Keratinocyte (primary cell): Measurements from ENCODE around the gene PDE8A. TPM values are rescaled to one million over a fixed set of nuclear protein-coding genes. Genes with fewer than 3 reads are reported as not detected.

Experiments
- DNase-seq: peaks from one replicate; pipeline ENCODE4 v3.0.0-alpha.2; 2011; ENCODE audit warnings: low read depth, missing footprints, low spot score
- FAIRE-seq: peaks from 2 replicates; lab custom pipeline; 2011; peaks lifted over from hg19 to GRCh38; lab: Jason Lieb, UNC
- H2AFZ ChIP-seq: 2 replicates; pipeline ENCODE4 v1.6.0; 2012; ENCODE audit warnings: low read length, control low read depth, inconsistent platforms; ENCODE audit not compliant: control insufficient read depth
- H3K27ac ChIP-seq: 2 replicates; pipeline ENCODE4 v1.5.1; 2011; ENCODE audit warnings: low read length; ENCODE audit not compliant: control insufficient read depth, insufficient read depth
- H3K27me3 ChIP-seq: 3 replicates; pipeline ENCODE4 v1.6.0; 2011; ENCODE audit warnings: low read length; ENCODE audit not compliant: control insufficient read depth, insufficient read depth; ENCODE audit errors: extremely low read depth
- H3K36me3 ChIP-seq, 2 experiments: 2 replicates in 1 of 2; 3 replicates in 1 of 2; pipeline ENCODE4 v1.5.1; 2011; ENCODE audit warnings: low read length in 2 of 2, mild to moderate bottlenecking in 1 of 2; ENCODE audit not compliant: control insufficient read depth in 2 of 2, insufficient read depth in 2 of 2; ENCODE audit errors: extremely low read depth in 1 of 2
- H3K4me1 ChIP-seq: 3 replicates; pipeline ENCODE4 v1.5.1; 2011; ENCODE audit warnings: low read length; ENCODE audit not compliant: control insufficient read depth, insufficient read depth; ENCODE audit errors: extremely low read depth
- H3K4me2 ChIP-seq: 3 replicates; pipeline ENCODE4 v1.6.0; 2011; ENCODE audit warnings: low read depth, low read length; ENCODE audit not compliant: control insufficient read depth, insufficient read depth; ENCODE audit errors: extremely low read depth
- H3K4me3 ChIP-seq, 3 experiments: fragments of 200-600 bp in 1 of 3; sonication (generic) in 1 of 3; 2 replicates in 2 of 3; 3 replicates in 1 of 3; pipeline ENCODE4 v1.5.1; 2011 to 2016; ENCODE audit warnings: low read length in 3 of 3, mild to moderate bottlenecking in 3 of 3, control low read depth in 2 of 3, inconsistent platforms in 1 of 3, low read depth in 1 of 3, mixed read lengths in 1 of 3, mixed run types in 1 of 3, moderate library complexity in 1 of 3; ENCODE audit not compliant: control insufficient read depth in 2 of 3, insufficient read depth in 2 of 3; ENCODE audit errors: extremely low read depth in 1 of 3
- H3K79me2 ChIP-seq: 2 replicates; pipeline ENCODE4 v1.6.0; 2012; ENCODE audit warnings: low read length; ENCODE audit not compliant: control insufficient read depth, insufficient read depth
- H3K9ac ChIP-seq: 3 replicates; pipeline ENCODE4 v1.6.0; 2011; ENCODE audit warnings: low read length; ENCODE audit not compliant: control insufficient read depth, insufficient read depth; ENCODE audit errors: extremely low read depth
- H3K9me1 ChIP-seq: 3 replicates; pipeline ENCODE4 v1.6.0; 2011; ENCODE audit warnings: low read length; ENCODE audit not compliant: control insufficient read depth, insufficient read depth; ENCODE audit errors: extremely low read depth
- H3K9me3 ChIP-seq: 2 replicates; pipeline ENCODE4 v1.5.1; 2012; ENCODE audit warnings: low read depth, low read length; ENCODE audit not compliant: control insufficient read depth
- H4K20me1 ChIP-seq: 3 replicates; pipeline ENCODE4 v1.6.0; 2011; ENCODE audit warnings: low read length; ENCODE audit not compliant: control insufficient read depth, insufficient read depth; ENCODE audit errors: extremely low read depth
- EZH2 ChIP-seq: IDR thresholded peaks from one replicate; pipeline ENCODE4 v1.6.1; 2012; ENCODE audit warnings: inconsistent platforms, mild to moderate bottlenecking, low read length, moderate library complexity
- dilution Hi-C: fragments of 300-500 bp; cut with MboI; formaldehyde crosslinking; loops from one replicate; pipeline ENCODE4 v1.7.0; 2020; ENCODE audit warnings: low sequenced_read_pairs; ENCODE audit not compliant: extremely low pct_ligation_motif_present
- polyA plus RNA-seq, 5 experiments: library from polyadenylated mRNA; depleted of rRNA in 3 of 5; stranded (reverse) in 3 of 5; stranded (forward) in 1 of 5; unstranded in 1 of 5; fragments of >200 nt; gene quantifications; 1 replicate in 1 of 5; 2 replicates in 3 of 5; 3 replicates in 1 of 5; pipeline versions ENCODE4 v1.2.1 to v1.2.3, GENCODE V29; 2011 to 2012; ENCODE audit warnings: missing spikeins in 2 of 5, low read depth in 1 of 5, low replicate concordance in 1 of 5
- TF ChIP-seq, protein P1 (sequence below), 3 experiments: IDR thresholded peaks in 1 of 3; conservative IDR thresholded peaks in 1 of 3; optimal IDR thresholded peaks in 1 of 3; 2 replicates in 2 of 3; 3 replicates in 1 of 3; pipeline versions ENCODE3 to v1.5.1; 2011; ENCODE audit warnings: low read length in 3 of 3, mild to moderate bottlenecking in 3 of 3, moderate library complexity in 2 of 3, control low read depth in 1 of 3, inconsistent platforms in 1 of 3; ENCODE audit not compliant: insufficient read depth in 2 of 3; ENCODE audit errors: extremely low read depth in 1 of 3

Gene PDE8A
- polyA plus RNA-seq, 1 donor (not counting 4 experiments of a cell fraction or from before 2014, with no cell fraction given), result 24.1 TPM

DNA sequence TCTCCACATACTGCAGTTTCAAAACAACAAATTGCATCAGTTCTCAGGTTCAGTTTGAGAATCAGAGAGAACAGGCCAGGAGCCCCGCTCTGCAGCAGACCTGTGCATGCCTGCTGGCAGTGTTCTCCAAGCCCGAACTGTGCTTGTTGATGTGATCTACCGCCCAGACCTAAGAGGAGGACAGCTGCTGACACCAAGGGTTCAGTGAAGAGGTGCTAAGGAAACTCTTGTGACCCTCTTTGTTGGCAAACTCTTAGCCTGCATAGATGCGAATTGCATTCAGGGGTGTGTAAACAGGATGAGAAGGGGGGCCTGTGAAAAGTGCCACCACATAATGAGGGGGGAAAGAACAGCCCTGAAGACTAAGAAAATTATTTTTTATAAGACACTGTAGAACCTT, 89.8 kb downstream of the PDE8A start:
- Histone ChIP-seq H3K9ac (no peak overlapping the region), H3K4me2 (no peak overlapping the region), H3K36me3 (peaks cover 0 to 6% of the 10 kb centered on the region in 2 experiments), H3K27ac (no peak overlapping the region), H3K79me2 (no peaks in the 10 kb centered on the region), H2AFZ (no peak overlapping the region), H3K9me1 (no peaks in the 10 kb centered on the region), H3K4me1 (no peaks in the 10 kb centered on the region), H3K27me3 (no peaks in the 10 kb centered on the region), H3K4me3 (no peak overlapping the region), H3K9me3 (no peaks in the 10 kb centered on the region), H4K20me1 (no peaks in the 10 kb centered on the region)
- no peak for DNase-seq
- TF ChIP-seq, protein P1, sequence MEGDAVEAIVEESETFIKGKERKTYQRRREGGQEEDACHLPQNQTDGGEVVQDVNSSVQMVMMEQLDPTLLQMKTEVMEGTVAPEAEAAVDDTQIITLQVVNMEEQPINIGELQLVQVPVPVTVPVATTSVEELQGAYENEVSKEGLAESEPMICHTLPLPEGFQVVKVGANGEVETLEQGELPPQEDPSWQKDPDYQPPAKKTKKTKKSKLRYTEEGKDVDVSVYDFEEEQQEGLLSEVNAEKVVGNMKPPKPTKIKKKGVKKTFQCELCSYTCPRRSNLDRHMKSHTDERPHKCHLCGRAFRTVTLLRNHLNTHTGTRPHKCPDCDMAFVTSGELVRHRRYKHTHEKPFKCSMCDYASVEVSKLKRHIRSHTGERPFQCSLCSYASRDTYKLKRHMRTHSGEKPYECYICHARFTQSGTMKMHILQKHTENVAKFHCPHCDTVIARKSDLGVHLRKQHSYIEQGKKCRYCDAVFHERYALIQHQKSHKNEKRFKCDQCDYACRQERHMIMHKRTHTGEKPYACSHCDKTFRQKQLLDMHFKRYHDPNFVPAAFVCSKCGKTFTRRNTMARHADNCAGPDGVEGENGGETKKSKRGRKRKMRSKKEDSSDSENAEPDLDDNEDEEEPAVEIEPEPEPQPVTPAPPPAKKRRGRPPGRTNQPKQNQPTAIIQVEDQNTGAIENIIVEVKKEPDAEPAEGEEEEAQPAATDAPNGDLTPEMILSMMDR (optimal IDR thresholded peaks at IDR 0.05 in 1 of 3, IDR thresholded peaks at IDR 0.05 in 1 of 3, conservative IDR thresholded peaks at IDR 0.05 in 1 of 3; ENCODE audit: extremely low read depth in 1 of 3, insufficient read depth in 2 of 3, low read length in 3 of 3), result no peak
- TF ChIP-seq EZH2, result no peak
- dilution Hi-C loops, result no loop called here
- no peak for FAIRE-seq

DNA sequence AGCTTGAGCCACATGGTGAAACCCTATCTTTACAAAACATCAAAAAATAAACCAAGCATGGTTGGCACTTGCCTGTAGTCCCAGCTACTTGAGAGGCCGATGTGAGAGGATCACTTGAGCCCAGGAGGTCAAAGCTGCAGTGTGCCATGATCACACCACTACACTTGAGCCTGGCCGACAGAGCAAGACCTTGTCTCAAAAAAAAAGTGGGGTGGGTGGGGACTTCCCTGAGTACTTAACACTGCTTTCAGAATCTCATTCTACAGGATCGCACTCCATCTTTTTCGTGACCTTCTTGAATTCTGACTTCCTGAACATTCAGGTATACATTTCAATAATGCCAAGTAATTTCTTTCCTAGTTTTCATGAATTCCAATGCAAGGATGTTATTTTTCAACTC, 91.3 kb downstream of the PDE8A start:
- DNase-seq (no peak), FAIRE-seq (no peak)
- Histone ChIP-seq H3K9me1 (no peaks in the 10 kb centered on the region), H3K4me1 (no peaks in the 10 kb centered on the region), H3K9ac (no peak overlapping the region), H3K4me3 (no peak overlapping the region), H3K79me2 (no peaks in the 10 kb centered on the region), H2AFZ (no peak overlapping the region), H3K4me2 (no peak overlapping the region), H3K9me3 (no peaks in the 10 kb centered on the region), H4K20me1 (no peaks in the 10 kb centered on the region), H3K36me3 (peaks cover 0 to 4% of the 10 kb centered on the region in 2 experiments), H3K27ac (no peak overlapping the region), H3K27me3 (no peaks in the 10 kb centered on the region)
- dilution Hi-C loops, result no loop called here
- TF ChIP-seq, protein P1 (optimal IDR thresholded peaks at IDR 0.05 in 1 of 3, IDR thresholded peaks at IDR 0.05 in 1 of 3, conservative IDR thresholded peaks at IDR 0.05 in 1 of 3; ENCODE audit: extremely low read depth in 1 of 3, insufficient read depth in 2 of 3, low read length in 3 of 3), result no peak
- TF ChIP-seq EZH2, result no peak
